ENCODE measurements around the gene FKBP8. TPM values are rescaled to one million over a fixed set of nuclear protein-coding genes. Genes with fewer than 3 reads are reported as not detected.

Gene FKBP8
- total RNA-seq, 2 experiments from 2014 or later = 161 to 163 TPM

DNA sequence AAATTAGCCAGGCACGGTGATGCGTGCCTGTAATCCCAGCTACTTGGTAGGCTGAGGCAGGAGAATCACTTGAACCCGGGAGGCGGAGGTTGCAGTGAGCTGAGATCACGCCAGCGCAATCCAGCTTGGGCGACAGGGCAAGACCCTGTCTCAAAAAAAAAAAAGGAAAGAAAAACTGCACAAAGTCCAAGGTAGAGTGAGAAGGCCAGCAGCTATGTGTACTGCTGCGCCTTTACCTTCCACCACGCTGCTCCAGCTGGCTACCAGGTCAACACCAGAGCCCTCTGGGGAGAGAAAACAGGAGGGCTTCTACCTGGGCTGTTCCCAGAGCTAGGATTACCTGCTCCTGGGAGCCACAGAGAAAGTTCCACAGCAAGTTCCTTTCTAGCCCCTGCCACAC lies 24.7 kb downstream of the FKBP8 start:
- Mint-ChIP-seq H3K9me3 (no peaks in the 10 kb centered on the region), H3K36me3 (ENCODE audit: low read depth) (peaks cover 1% of the 10 kb centered on the region), H3K4me1 (ENCODE audit: low read depth) (peaks cover 41% of the 10 kb centered on the region), H3K27me3 (ENCODE audit: low read depth) (no peaks in the 10 kb centered on the region), H3K27ac (no peak overlapping the region), H3K4me3 (no peak overlapping the region)
- CTCF ChIA-PET = interaction anchor here (0.7 to 4.2 kb wide), 7 partner anchors 10 to 74 kb away, joined by 3 to 22 read pairs (median 9); partner anchors contain the start of gene REX1BD
- intact Hi-C loops (cut with micrococcal nuclease) = no loop called here
- no peak for DNase-seq

- Mint-ChIP-seq H3K36me3 (ENCODE audit: low read depth) (peaks cover 1% of the 10 kb centered on the region), H3K27ac (no peak overlapping the region), H3K27me3 (ENCODE audit: low read depth) (no peaks in the 10 kb centered on the region), H3K4me3 (no peak overlapping the region), H3K4me1 (ENCODE audit: low read depth) (peaks cover 42% of the 10 kb centered on the region), H3K9me3 (no peaks in the 10 kb centered on the region)
- intact Hi-C loops (cut with micrococcal nuclease) = no loop called here
- DNase-seq = no peak
- CTCF ChIA-PET = interaction anchor here (0.6 to 3.0 kb wide), 7 partner anchors 21 to 237 kb away, joined by 3 to 19 read pairs (median 4); no protein-coding TSS in a partner anchor
These were observed 25.8 kb downstream of the FKBP8 start for GRCh38 chr19:18517606-18518005.

DNA sequence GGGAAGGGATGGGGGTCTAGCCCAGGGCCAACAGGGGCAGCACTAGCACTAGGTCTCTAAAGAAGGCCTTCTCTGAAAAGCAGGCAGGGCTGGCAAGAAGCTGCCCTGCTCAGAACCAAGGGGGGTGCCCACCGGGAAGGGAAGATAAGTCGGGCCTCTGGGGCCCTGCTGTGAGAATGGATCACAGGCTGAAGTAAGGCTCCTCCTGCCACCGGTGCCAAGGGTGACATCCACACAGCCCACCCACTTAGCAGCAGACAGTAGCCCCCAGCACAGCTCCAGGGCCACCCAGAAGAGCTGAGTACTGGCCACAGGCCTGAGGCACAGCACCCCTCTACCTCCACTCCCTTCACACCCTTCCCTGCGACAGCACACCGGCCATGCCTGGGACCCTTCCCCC lies 27.4 kb downstream of the FKBP8 start:
- no peak overlapping the region for H3K4me3 Mint-ChIP-seq
- intact Hi-C loops (cut with micrococcal nuclease) = no loop called here
- H3K27ac Mint-ChIP-seq = no peak overlapping the region
- H3K9me3 Mint-ChIP-seq = no peaks in the 10 kb centered on the region
- H3K4me1 Mint-ChIP-seq (ENCODE audit: low read depth) = peaks cover 47% of the 10 kb centered on the region
- CTCF ChIA-PET = interaction anchor here (1.5 to 2.4 kb wide), 2 partner anchors 8 to 19 kb away, joined by 3 to 6 read pairs; no protein-coding TSS in a partner anchor
- no peaks in the 10 kb centered on the region for H3K27me3 Mint-ChIP-seq (ENCODE audit: low read depth)
- H3K36me3 Mint-ChIP-seq (ENCODE audit: low read depth) = no peaks in the 10 kb centered on the region
- no peak for DNase-seq

- no peak overlapping the region for H3K27ac Mint-ChIP-seq
- H3K36me3 Mint-ChIP-seq (ENCODE audit: low read depth) = no peaks in the 10 kb centered on the region
- CTCF ChIA-PET = no interaction called here
- no peaks in the 10 kb centered on the region for H3K9me3 Mint-ChIP-seq
- intact Hi-C loops (cut with micrococcal nuclease) = no loop called here
- H3K4me1 Mint-ChIP-seq (ENCODE audit: low read depth) = peaks cover 43% of the 10 kb centered on the region
- no peak for DNase-seq
- H3K4me3 Mint-ChIP-seq = no peak overlapping the region
- no peaks in the 10 kb centered on the region for H3K27me3 Mint-ChIP-seq (ENCODE audit: low read depth)
These were observed 28.3 kb downstream of the FKBP8 start for GRCh38 chr19:18514800-18515682.

GRCh38 chr19:18513868-18514267 lies 29.5 kb downstream of the FKBP8 start:
- Mint-ChIP-seq H3K36me3 (ENCODE audit: low read depth) (no peaks in the 10 kb centered on the region), H3K4me3 (no peak overlapping the region), H3K4me1 (ENCODE audit: low read depth) (peaks cover 43% of the 10 kb centered on the region), H3K27me3 (ENCODE audit: low read depth) (no peaks in the 10 kb centered on the region), H3K9me3 (no peaks in the 10 kb centered on the region), H3K27ac (no peak overlapping the region)
- DNase-seq = no peak
- intact Hi-C loops (cut with micrococcal nuclease) = no loop called here
- CTCF ChIA-PET = no interaction called here

- Mint-ChIP-seq H3K27ac (no peak overlapping the region), H3K27me3 (ENCODE audit: low read depth) (no peaks in the 10 kb centered on the region), H3K36me3 (ENCODE audit: low read depth) (no peaks in the 10 kb centered on the region), H3K9me3 (no peaks in the 10 kb centered on the region), H3K4me3 (no peak overlapping the region), H3K4me1 (ENCODE audit: low read depth) (peaks cover 49% of the 10 kb centered on the region)
- DNase-seq = no peak
- intact Hi-C loops (cut with micrococcal nuclease) = no loop called here
- CTCF ChIA-PET = interaction anchor here (1.0 to 4.9 kb wide), 3 partner anchors 10 to 40 kb away, joined by 5 to 17 read pairs (median 5); partner anchors contain the start of gene ELL
These were observed 33.2 kb downstream of the FKBP8 start for GRCh38 chr19:18510216-18510615.

GRCh38 chr19:18508585-18508984 lies 34.8 kb downstream of the FKBP8 start:
- no peak for DNase-seq
- no peaks in the 10 kb centered on the region for H3K27me3 Mint-ChIP-seq (ENCODE audit: low read depth)
- CTCF ChIA-PET = interaction anchor here (0.7 to 4.9 kb wide), 3 partner anchors 9 to 38 kb away, joined by 3 to 17 read pairs (median 5); partner anchors contain the start of gene ELL
- no peak overlapping the region for H3K4me3 Mint-ChIP-seq
- no peaks in the 10 kb centered on the region for H3K36me3 Mint-ChIP-seq (ENCODE audit: low read depth)
- H3K9me3 Mint-ChIP-seq = no peaks in the 10 kb centered on the region
- intact Hi-C loops (cut with micrococcal nuclease) = no loop called here
- peaks cover 57% of the 10 kb centered on the region for H3K4me1 Mint-ChIP-seq (ENCODE audit: low read depth)
- no peak overlapping the region for H3K27ac Mint-ChIP-seq

GRCh38 chr19:18507727-18508440 lies 35.5 kb downstream of the FKBP8 start:
- H3K27ac Mint-ChIP-seq = peak overlapping the region; percentile 39
- H3K9me3 Mint-ChIP-seq = no peaks in the 10 kb centered on the region
- CTCF ChIA-PET = interaction anchor here (0.7 to 1.5 kb wide), 3 partner anchors 9 to 26 kb away, joined by 3 read pairs; no protein-coding TSS in a partner anchor
- no peak overlapping the region for H3K4me3 Mint-ChIP-seq
- H3K36me3 Mint-ChIP-seq (ENCODE audit: low read depth) = no peaks in the 10 kb centered on the region
- DNase-seq = no peak
- H3K27me3 Mint-ChIP-seq (ENCODE audit: low read depth) = no peaks in the 10 kb centered on the region
- intact Hi-C loops (cut with micrococcal nuclease) = no loop called here
- H3K4me1 Mint-ChIP-seq (ENCODE audit: low read depth) = peaks cover 57% of the 10 kb centered on the region

- no peaks in the 10 kb centered on the region for H3K27me3 Mint-ChIP-seq (ENCODE audit: low read depth)
- CTCF ChIA-PET = interaction anchor here (0.9 to 2.0 kb wide), 3 partner anchors 9 to 26 kb away, joined by 3 to 9 read pairs (median 3); no protein-coding TSS in a partner anchor
- DNase-seq = no peak
- H3K4me1 Mint-ChIP-seq (ENCODE audit: low read depth) = peaks cover 58% of the 10 kb centered on the region
- intact Hi-C loops (cut with micrococcal nuclease) = no loop called here
- peak overlapping the region; percentile 39 for H3K27ac Mint-ChIP-seq
- no peak overlapping the region for H3K4me3 Mint-ChIP-seq
- H3K36me3 Mint-ChIP-seq (ENCODE audit: low read depth) = no peaks in the 10 kb centered on the region
- no peaks in the 10 kb centered on the region for H3K9me3 Mint-ChIP-seq
These were observed 36.2 kb downstream of the FKBP8 start for GRCh38 chr19:18507021-18507726.

GRCh38 chr19:18506101-18506930 lies 37.1 kb downstream of the FKBP8 start:
- CTCF ChIA-PET = interaction anchor here (1.0 to 2.0 kb wide), 4 partner anchors 10 to 25 kb away, joined by 3 to 9 read pairs (median 4); no protein-coding TSS in a partner anchor
- Mint-ChIP-seq H3K9me3 (no peaks in the 10 kb centered on the region), H3K27me3 (ENCODE audit: low read depth) (no peaks in the 10 kb centered on the region), H3K36me3 (ENCODE audit: low read depth) (no peaks in the 10 kb centered on the region), H3K4me1 (ENCODE audit: low read depth) (peaks cover 63% of the 10 kb centered on the region), H3K27ac (no peak overlapping the region), H3K4me3 (no peak overlapping the region)
- intact Hi-C loops (cut with micrococcal nuclease) = no loop called here
- no peak for DNase-seq

DNA sequence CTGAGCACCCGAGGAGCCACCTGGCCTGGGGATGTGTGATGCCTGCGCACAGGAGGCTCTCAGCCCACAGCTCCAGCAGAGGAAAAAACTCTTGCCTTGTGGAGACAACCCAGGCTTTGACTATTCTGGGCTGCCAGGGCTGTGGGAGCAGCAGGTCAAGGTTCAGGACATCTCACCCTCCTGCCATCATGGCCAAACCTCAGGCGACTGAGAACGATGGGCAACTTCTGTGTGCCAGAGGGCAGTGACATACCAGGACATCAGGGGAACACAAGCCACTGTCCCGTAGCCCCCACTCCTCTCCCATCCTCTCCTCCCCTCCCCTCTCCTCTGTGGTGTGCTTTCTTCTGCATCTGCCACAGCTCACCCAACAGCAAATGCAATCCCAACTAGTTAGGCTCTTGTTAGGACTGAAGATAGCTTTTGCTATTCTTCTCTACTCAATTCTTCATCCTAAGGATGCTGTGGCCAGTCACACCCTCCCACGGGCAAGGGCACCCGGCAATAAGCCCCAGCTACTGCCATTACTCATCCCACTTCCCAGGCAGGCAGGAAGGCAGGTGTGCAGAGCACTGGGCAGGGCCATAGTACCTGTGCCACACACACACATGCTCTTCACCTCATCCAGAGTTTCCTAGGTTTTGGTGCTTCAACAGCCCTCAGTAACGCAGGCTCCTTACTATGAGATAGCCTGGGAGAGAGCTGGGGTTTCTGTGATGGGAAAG lies 38.3 kb downstream of the FKBP8 start:
- CTCF ChIA-PET = interaction anchor here (1.4 to 2.0 kb wide), 3 partner anchors 9 to 16 kb away, joined by 4 to 9 read pairs (median 4); no protein-coding TSS in a partner anchor
- Mint-ChIP-seq H3K4me1 (ENCODE audit: low read depth) (peaks cover 72% of the 10 kb centered on the region), H3K27me3 (ENCODE audit: low read depth) (no peaks in the 10 kb centered on the region), H3K9me3 (no peaks in the 10 kb centered on the region), H3K36me3 (ENCODE audit: low read depth) (no peaks in the 10 kb centered on the region), H3K4me3 (no peak overlapping the region), H3K27ac (no peak overlapping the region)
- DNase-seq = no peak
- intact Hi-C loops (cut with micrococcal nuclease) = no loop called here

All from activated naive CD4-positive, alpha-beta T cell treated with anti-CD3 and anti-CD28 coated beads for 36 hours (primary cell).